ENCODE measurements around the gene GGN. TPM values are rescaled to one million over a fixed set of nuclear protein-coding genes. Genes with fewer than 3 reads are reported as not detected.
"Not testable (repeated sequence)": the region's sequence is repeated elsewhere in the genome, so short reads cannot be mapped to it uniquely, and the experiment has no call there.

Gene GGN
- total RNA-seq, 2 experiments from 2014 or later, result not detected

- Mint-ChIP-seq H3K36me3 (ENCODE audit: low read depth) (peaks cover 19% of the 10 kb centered on the region), H3K4me3 (peak within 1 kb of the TSS; percentile 100), H3K9me3 (ENCODE audit: insufficient read depth) (no peaks in the 10 kb centered on the region), H3K27me3 (ENCODE audit: low read depth) (peaks cover 5% of the 10 kb centered on the region), H3K27ac (peak within 1 kb of the TSS; percentile 99), H3K4me1 (ENCODE audit: low read depth) (peaks cover 22% of the 10 kb centered on the region)
- ChIA-PET POLR2A (interaction anchor here (0.6 to 2.3 kb wide), 14 partner anchors 10 to 556 kb away, joined by 3 to 19 read pairs (median 6); partner anchors contain the start of genes CATSPERG, ECH1, FAM98C and GGN), CTCF (interaction anchor here (0.7 to 1.7 kb wide), 20 partner anchors 10 to 556 kb away, joined by 3 to 32 read pairs (median 6); partner anchors contain the start of genes CATSPERG, EIF3K, FAM98C and GGN)
- DNase-seq (peak; percentile 99), ATAC-seq (peak; percentile 98)
These were observed 13.3 kb downstream of the GGN start, which contains the start of gene PSMD8 for GRCh38 chr19:38374332-38375097. Gene PSMD8, plus strand, starts transcription at chr19:38374571. Its CDS starts 31 bp downstream, at chr19:38374602.

DNA sequence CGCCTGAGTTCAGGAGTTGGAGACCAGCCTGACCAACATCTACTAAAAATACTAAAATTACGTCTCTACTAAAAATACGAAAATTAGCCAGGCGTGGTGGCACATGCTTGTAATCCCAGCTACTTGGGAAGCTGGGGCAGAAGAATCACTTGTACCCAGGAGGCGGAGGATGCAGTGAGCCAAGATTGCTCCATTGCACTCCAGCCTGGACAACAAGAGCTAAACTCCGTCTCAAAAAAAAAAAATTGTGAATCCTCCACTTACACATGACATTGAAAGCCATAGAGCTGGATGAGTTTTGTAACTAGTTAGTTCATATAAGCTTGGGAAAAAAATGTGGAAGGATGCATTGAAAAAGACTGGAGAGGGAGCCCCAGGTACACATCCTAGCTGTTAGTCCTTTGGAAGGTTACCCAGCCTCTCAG lies 13.9 kb downstream of the GGN start:
- ATAC-seq (no peak), DNase-seq (no peak)
- ChIA-PET POLR2A (interaction anchor here (0.7 to 2.3 kb wide), 12 partner anchors 12 to 556 kb away, joined by 3 to 19 read pairs (median 6); partner anchors contain the start of genes CATSPERG, FAM98C, GGN and MRPS12), CTCF (interaction anchor here (0.7 to 1.7 kb wide), 20 partner anchors 11 to 556 kb away, joined by 3 to 32 read pairs (median 6); partner anchors contain the start of genes CATSPERG, EIF3K, FAM98C and GGN)
- Mint-ChIP-seq H3K4me3 (peak overlapping the region; percentile 100), H3K27ac (peak overlapping the region; percentile 99), H3K27me3 (ENCODE audit: low read depth) (peaks cover 6% of the 10 kb centered on the region), H3K4me1 (ENCODE audit: low read depth) (peaks cover 22% of the 10 kb centered on the region), H3K36me3 (ENCODE audit: low read depth) (peaks cover 16% of the 10 kb centered on the region), H3K9me3 (ENCODE audit: insufficient read depth) (no peaks in the 10 kb centered on the region)

DNA sequence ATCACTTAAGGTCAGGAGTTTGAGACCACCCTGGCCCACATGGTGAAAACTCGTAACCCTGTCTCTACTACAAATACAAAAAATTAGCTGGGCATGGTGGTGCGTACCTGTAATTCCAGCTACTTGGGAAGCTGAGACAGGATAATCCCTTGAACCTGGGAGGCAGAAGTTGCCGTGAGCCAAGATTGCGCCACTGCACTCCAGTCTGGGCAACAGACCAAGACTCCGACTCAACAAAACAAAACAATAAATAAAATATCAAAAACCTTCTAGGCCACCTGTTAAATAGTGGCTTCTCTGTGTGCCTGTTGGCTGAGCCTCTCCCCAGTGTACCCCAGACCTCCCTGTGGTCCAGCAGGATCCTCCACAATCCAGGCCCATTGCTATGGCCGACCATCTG lies 16.8 kb downstream of the GGN start:
- H3K4me3 Mint-ChIP-seq, result no peak overlapping the region
- peaks cover 8% of the 10 kb centered on the region for H3K36me3 Mint-ChIP-seq (ENCODE audit: low read depth)
- no peaks in the 10 kb centered on the region for H3K9me3 Mint-ChIP-seq (ENCODE audit: insufficient read depth)
- peaks cover 6% of the 10 kb centered on the region for H3K27me3 Mint-ChIP-seq (ENCODE audit: low read depth)
- no peak overlapping the region for H3K27ac Mint-ChIP-seq
- DNase-seq (no peak), ATAC-seq (no peak)
- ChIA-PET CTCF (interaction anchor here (0.7 kb wide), 1 partner anchor 559 kb away, joined by 3 read pairs; the partner anchor contains the start of genes MRPS12 and SARS2), POLR2A (no interaction called here)
- H3K4me1 Mint-ChIP-seq (ENCODE audit: low read depth), result peaks cover 13% of the 10 kb centered on the region

- Mint-ChIP-seq H3K9me3 (ENCODE audit: insufficient read depth) (no peaks in the 10 kb centered on the region), H3K4me1 (ENCODE audit: low read depth) (peaks cover 5% of the 10 kb centered on the region), H3K27ac (no peak overlapping the region), H3K27me3 (ENCODE audit: low read depth) (peaks cover 6% of the 10 kb centered on the region), H3K4me3 (no peak overlapping the region), H3K36me3 (ENCODE audit: low read depth) (peaks cover 7% of the 10 kb centered on the region)
- DNase-seq (no peak), ATAC-seq (no peak)
- ChIA-PET CTCF (interaction anchor here (0.7 to 1.9 kb wide), 2 partner anchors 126 to 560 kb away, joined by 3 to 5 read pairs; partner anchors contain the start of genes MRPS12 and SARS2), POLR2A (interaction anchor here (0.6 kb wide), 1 partner anchor 84 kb away, joined by 3 read pairs; no protein-coding TSS in a partner anchor)
These were observed 17.5 kb downstream of the GGN start for GRCh38 chr19:38370299-38370698.

DNA sequence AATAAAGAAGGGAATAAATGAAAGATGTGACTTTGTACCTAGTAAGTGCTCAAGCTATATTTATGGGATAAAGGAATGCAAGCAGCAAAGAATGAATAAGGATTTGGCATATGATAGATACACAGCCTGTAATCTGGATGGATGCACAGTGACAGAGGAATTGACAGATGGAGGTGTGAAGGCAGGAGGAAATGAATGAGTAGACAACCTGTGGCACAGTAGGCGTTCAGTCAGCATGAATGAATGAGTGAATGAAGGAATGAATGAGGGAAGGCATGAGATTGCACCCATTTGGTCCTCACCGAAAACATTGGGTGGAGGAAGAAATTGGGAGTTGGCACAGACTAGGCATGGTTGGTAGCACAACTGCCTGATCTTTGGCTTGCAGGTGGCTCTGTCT lies 18.2 kb downstream of the GGN start:
- ATAC-seq, result no peak
- Mint-ChIP-seq H3K4me1 (ENCODE audit: low read depth) (no peaks in the 10 kb centered on the region), H3K9me3 (ENCODE audit: insufficient read depth) (no peaks in the 10 kb centered on the region), H3K27ac (no peak overlapping the region), H3K4me3 (no peak overlapping the region), H3K36me3 (ENCODE audit: low read depth) (peaks cover under 1% of the 10 kb centered on the region), H3K27me3 (ENCODE audit: low read depth) (peaks cover 6% of the 10 kb centered on the region)
- CTCF ChIA-PET, result interaction anchor here (1.9 kb wide), 1 partner anchor 125 kb away, joined by 5 read pairs; no protein-coding TSS in a partner anchor
- DNase-seq, result no peak
- POLR2A ChIA-PET, result no interaction called here

GRCh38 chr19:38367041-38367440 lies 20.8 kb downstream of the GGN start:
- no peak for DNase-seq
- no peak overlapping the region for H3K4me3 Mint-ChIP-seq
- POLR2A ChIA-PET, result no interaction called here
- H3K9me3 Mint-ChIP-seq (ENCODE audit: insufficient read depth), result no peaks in the 10 kb centered on the region
- H3K4me1 Mint-ChIP-seq (ENCODE audit: low read depth), result peaks cover 5% of the 10 kb centered on the region
- no peak overlapping the region for H3K27ac Mint-ChIP-seq
- no peak for ATAC-seq
- no peaks in the 10 kb centered on the region for H3K36me3 Mint-ChIP-seq (ENCODE audit: low read depth)
- CTCF ChIA-PET, result no interaction called here
- peaks cover 6% of the 10 kb centered on the region for H3K27me3 Mint-ChIP-seq (ENCODE audit: low read depth)

DNA sequence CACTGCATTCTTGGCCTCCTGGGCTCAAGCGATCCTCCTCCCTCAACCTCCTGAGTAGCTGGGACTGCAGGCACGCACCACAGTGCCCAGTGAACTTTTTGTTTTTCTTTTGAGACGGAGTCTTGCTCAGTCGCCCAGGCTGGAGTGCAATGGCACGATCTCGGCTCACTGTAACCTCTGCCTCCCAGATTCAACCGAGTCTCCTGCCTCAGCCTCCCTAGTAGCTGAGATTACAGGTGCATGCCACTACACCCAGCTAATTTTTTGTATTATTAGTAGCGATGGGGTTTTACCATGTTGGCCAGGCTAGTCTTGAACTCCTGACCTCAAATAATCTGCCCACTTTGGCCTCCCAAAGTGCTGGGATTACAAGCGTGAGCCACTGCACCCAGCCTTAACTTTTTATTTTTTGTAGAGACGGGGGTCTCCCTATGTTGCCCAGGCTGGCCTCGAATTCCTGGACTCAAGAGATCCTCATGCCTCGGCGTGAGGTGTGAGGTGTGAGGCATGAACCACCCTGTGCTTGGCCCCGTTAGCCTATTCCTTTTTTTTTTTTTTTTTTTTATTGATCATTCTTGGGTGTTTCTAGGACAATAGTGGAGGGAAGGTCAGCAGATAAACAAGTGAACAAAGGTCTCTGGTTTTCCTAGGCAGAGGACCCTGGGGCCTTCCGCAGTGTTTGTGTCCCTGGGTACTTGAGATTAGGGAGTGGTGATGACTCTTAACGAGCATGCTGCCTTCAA lies 24.7 kb downstream of the GGN start:
- H3K9me3 Mint-ChIP-seq (ENCODE audit: insufficient read depth); ATAC-seq; H3K27ac Mint-ChIP-seq; H3K36me3 Mint-ChIP-seq (ENCODE audit: low read depth); DNase-seq: not testable (repeated sequence)
- POLR2A ChIA-PET, result interaction anchor here (1.2 kb wide), 1 partner anchor 27 kb away, joined by 3 read pairs; the partner anchor contains the start of gene CATSPERG
- Mint-ChIP-seq H3K4me3 (peak overlapping the region; percentile 42), H3K27me3 (ENCODE audit: low read depth) (peaks cover 28% of the 10 kb centered on the region), H3K4me1 (ENCODE audit: low read depth) (peaks cover 18% of the 10 kb centered on the region)
- CTCF ChIA-PET, result interaction anchor here (1.3 to 1.9 kb wide), 2 partner anchors 11 to 27 kb away, joined by 8 read pairs; partner anchors contain the start of genes CATSPERG and PSMD8

DNA sequence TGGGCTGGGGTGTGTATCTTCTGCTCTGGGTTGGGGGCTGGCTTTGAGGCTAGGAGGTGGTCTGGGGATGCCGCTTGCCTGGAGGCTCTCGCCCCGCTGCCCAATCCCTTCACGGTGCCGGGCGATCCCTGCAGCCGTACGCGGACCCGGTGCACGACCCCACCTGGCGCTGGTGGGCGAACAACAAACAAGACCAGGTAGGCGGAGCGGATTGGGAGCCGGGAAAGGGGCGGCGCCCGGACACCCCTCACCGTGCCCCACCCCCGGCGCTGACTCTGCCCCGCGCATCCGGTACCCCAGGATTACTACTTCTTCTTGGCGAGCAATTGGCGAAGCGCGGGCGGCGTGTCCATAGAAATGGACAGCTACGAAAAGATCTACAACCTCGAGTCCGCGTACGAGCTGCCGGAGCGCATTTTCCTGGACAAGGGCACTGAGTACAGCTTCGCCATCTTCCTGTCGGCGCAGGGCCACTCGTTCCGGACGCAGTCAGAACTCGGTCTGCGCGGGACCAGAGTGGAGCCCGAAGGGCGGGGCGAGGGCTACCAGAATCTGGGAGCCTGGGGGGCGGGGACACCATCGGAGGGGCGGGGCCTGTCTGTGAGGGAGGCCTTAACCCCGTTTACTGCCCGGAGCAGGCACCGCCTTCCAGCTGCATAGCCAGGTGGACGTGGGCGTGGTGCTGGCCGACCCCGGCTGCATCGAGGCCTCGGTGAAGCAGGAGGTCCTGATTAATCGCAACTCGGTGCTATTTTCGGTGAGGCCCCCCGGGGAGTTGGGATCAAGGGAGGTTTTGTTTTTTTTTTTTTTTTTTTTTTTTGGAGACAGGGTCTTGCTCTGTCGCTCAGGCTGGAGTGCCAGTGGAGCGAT lies 25.5 kb downstream of the GGN start:
- peak overlapping the region; percentile 86 for H3K4me3 Mint-ChIP-seq
- no peaks in the 10 kb centered on the region for H3K36me3 Mint-ChIP-seq (ENCODE audit: low read depth)
- peak overlapping the region; percentile 74 for H3K27ac Mint-ChIP-seq
- H3K4me1 Mint-ChIP-seq (ENCODE audit: low read depth), result peaks cover 18% of the 10 kb centered on the region
- DNase-seq, result peak; percentile 93
- CTCF ChIA-PET, result interaction anchor here (1.3 to 1.9 kb wide), 3 partner anchors 12 to 40 kb away, joined by 5 to 8 read pairs (median 8); partner anchors contain the start of genes CATSPERG, FAM98C and PSMD8
- POLR2A ChIA-PET, result interaction anchor here (1.2 to 3.1 kb wide), 3 partner anchors 11 to 26 kb away, joined by 3 to 15 read pairs (median 3); partner anchors contain the start of genes CATSPERG and PSMD8
- ATAC-seq, result peak; percentile 74
- H3K27me3 Mint-ChIP-seq (ENCODE audit: low read depth), result peaks cover 28% of the 10 kb centered on the region
- H3K9me3 Mint-ChIP-seq (ENCODE audit: insufficient read depth), result no peaks in the 10 kb centered on the region

DNA sequence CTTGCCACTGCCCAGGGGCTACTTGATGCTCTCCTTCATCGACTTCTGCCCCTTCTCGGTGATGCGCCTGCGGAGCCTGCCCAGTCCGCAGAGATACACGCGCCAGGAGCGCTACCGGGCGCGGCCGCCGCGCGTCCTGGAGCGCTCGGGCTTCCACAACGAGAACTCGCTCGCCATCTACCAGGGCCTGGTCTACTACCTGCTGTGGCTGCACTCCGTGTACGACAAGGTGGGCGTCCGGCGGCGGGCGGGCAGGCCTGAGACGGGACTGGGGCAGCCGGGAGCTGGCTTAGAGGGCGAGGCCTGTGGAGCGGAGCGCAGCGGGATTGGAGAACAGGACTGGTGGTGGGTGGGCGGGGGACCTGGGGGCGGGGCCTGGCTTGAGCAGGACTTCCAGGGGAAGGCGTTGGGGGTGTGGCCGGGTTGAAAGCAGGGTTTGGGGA lies 26.2 kb downstream of the GGN start:
- Mint-ChIP-seq H3K36me3 (ENCODE audit: low read depth) (no peaks in the 10 kb centered on the region), H3K27ac (peak overlapping the region; percentile 74)
- CTCF ChIA-PET, result interaction anchor here (1.3 to 1.9 kb wide), 3 partner anchors 13 to 41 kb away, joined by 5 to 8 read pairs (median 8); partner anchors contain the start of genes CATSPERG, FAM98C and PSMD8

More for the DNA sequence above, 26.2 kb downstream of the GGN start:
- H3K27me3 Mint-ChIP-seq (ENCODE audit: low read depth), result peaks cover 28% of the 10 kb centered on the region
- POLR2A ChIA-PET, result interaction anchor here (1.1 to 3.1 kb wide), 5 partner anchors 10 to 97 kb away, joined by 3 to 15 read pairs (median 4); partner anchors contain the start of genes CATSPERG, PSMD8 and SPINT2
- ATAC-seq (peak; percentile 81), DNase-seq (peak; percentile 83)
- H3K4me1 Mint-ChIP-seq (ENCODE audit: low read depth), result peaks cover 18% of the 10 kb centered on the region
- H3K4me3 Mint-ChIP-seq, result peak overlapping the region; percentile 86
- H3K9me3 Mint-ChIP-seq (ENCODE audit: insufficient read depth), result no peaks in the 10 kb centered on the region
